ENCODE measurements around the gene MYOM1. TPM values are rescaled to one million over a fixed set of nuclear protein-coding genes. Genes with fewer than 3 reads are reported as not detected.

Gene MYOM1
- total RNA-seq, 1 experiment from 2014 or later: 0.92 TPM

GRCh38 chr18:3157086-3157485, 62.7 kb downstream of the MYOM1 start:
- no TSS peak for BruUV-seq (replicated peaks)
- in situ Hi-C loops (cut with HindIII; ENCODE audit: low pct_unique_long_range_greater_than_20kb, low sequenced_read_pairs) (no loop called here), intact Hi-C loops (cut with micrococcal nuclease; ENCODE audit: unreplicated experiment) (no loop called here)
- H3K27me3 ChIP-seq (ENCODE audit: control insufficient read depth, insufficient read depth, low read length): no peaks in the 10 kb centered on the region
- ChIA-PET POLR2A (no interaction called here), CTCF (no interaction called here)
- DNase-seq (ENCODE audit: low read depth, low spot score): no peak
- no peaks in the 10 kb centered on the region for H3K36me3 ChIP-seq (ENCODE audit: control insufficient read depth, insufficient read depth, low read length)
- no peaks in the 10 kb centered on the region for H3K4me1 ChIP-seq (ENCODE audit: control insufficient read depth, insufficient read depth, low read length)
- no peaks in the 10 kb centered on the region for H3K9me3 ChIP-seq (ENCODE audit: control insufficient read depth, insufficient read depth, low read depth, low read length)
- ATAC-seq: no peak
- H3K4me3 ChIP-seq (ENCODE audit: low read depth in 2 of 2, low read length in 2 of 2): no peak overlapping the region
- TF ChIP-seq POLR2AphosphoS5 (IDR thresholded peaks at IDR 0.05; ENCODE audit: low read depth, low read length): no peak
- no peak for TF ChIP-seq TCF7L2 (IDR thresholded peaks at IDR 0.05; ENCODE audit: low read depth, low read length)
- TF ChIP-seq CTCF (IDR thresholded peaks at IDR 0.05): no peak
- TF ChIP-seq REST (IDR thresholded peaks at IDR 0.05; ENCODE audit: insufficient read depth in 1 of 2, low read depth in 2 of 2, low read length in 1 of 2): no peak
- no peak for TF ChIP-seq SIN3A (IDR thresholded peaks at IDR 0.05; ENCODE audit: borderline replicate concordance, insufficient read depth, low read depth, low read length)
- H3K27ac ChIP-seq (ENCODE audit: low read length): no peak overlapping the region

- no peak overlapping the region for H3K27ac ChIP-seq (ENCODE audit: low read length)
- H3K36me3 ChIP-seq (ENCODE audit: control insufficient read depth, insufficient read depth, low read length): no peaks in the 10 kb centered on the region
- TF ChIP-seq POLR2AphosphoS5 (IDR thresholded peaks at IDR 0.05; ENCODE audit: low read depth, low read length) (no peak), CTCF (IDR thresholded peaks at IDR 0.05) (no peak), TCF7L2 (IDR thresholded peaks at IDR 0.05; ENCODE audit: low read depth, low read length) (no peak), REST (IDR thresholded peaks at IDR 0.05; ENCODE audit: insufficient read depth in 1 of 2, low read depth in 2 of 2, low read length in 1 of 2) (no peak)
- H3K27me3 ChIP-seq (ENCODE audit: control insufficient read depth, insufficient read depth, low read length): no peaks in the 10 kb centered on the region
- ATAC-seq: no peak
- H3K4me1 ChIP-seq (ENCODE audit: control insufficient read depth, insufficient read depth, low read length): no peaks in the 10 kb centered on the region
- BruUV-seq (replicated peaks): no TSS peak
- CTCF ChIA-PET: no interaction called here
- in situ Hi-C loops (cut with HindIII; ENCODE audit: low pct_unique_long_range_greater_than_20kb, low sequenced_read_pairs): no loop called here
- H3K4me3 ChIP-seq (ENCODE audit: low read depth in 2 of 2, low read length in 2 of 2): no peak overlapping the region
- POLR2A ChIA-PET: no interaction called here
- no peaks in the 10 kb centered on the region for H3K9me3 ChIP-seq (ENCODE audit: control insufficient read depth, insufficient read depth, low read depth, low read length)
- no peak for DNase-seq (ENCODE audit: low read depth, low spot score)
- intact Hi-C loops (cut with micrococcal nuclease; ENCODE audit: unreplicated experiment): no loop called here
Measured at GRCh38 chr18:3156325-3156640, 63.5 kb downstream of the MYOM1 start.
